ENCODE results near the gene USP17L21.
"Not testable (repeated sequence)": the region's sequence is repeated elsewhere in the genome, so short reads cannot be mapped to it uniquely, and the experiment has no call there.

USP17L21 gene
- total RNA-seq = 0 reads per million in 3 experiments

DNA sequence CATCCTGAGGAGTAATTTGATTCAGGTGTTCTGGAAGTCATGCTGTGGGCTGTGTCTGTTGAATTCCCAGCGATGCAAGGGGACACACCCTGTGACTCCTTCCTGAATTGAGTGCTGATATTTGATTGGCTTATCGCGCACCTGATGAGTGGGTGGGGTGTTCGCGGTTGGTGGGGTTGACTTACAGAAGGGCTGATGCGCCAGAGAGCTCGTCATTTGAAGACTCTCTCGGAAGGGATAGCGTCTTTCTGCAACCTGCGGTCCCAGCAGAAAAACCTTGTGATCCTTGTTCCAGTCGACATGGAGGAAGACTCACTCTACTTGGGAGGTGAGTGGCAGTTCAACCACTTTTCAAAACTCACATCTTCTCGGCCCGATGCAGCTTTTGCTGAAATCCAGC lies at the start of gene USP17L21:
Gene USP17L21, plus strand, starts transcription at position 301 of the 400 bp plus-strand sequence. Its CDS starts 0 bp downstream, at position 301.
- DNase-seq = not testable (repeated sequence)

GRCh38 chr4:9214701-9215100 lies 48.0 kb upstream of the USP17L21 start:
- DNase-seq = not testable (repeated sequence)

DNA sequence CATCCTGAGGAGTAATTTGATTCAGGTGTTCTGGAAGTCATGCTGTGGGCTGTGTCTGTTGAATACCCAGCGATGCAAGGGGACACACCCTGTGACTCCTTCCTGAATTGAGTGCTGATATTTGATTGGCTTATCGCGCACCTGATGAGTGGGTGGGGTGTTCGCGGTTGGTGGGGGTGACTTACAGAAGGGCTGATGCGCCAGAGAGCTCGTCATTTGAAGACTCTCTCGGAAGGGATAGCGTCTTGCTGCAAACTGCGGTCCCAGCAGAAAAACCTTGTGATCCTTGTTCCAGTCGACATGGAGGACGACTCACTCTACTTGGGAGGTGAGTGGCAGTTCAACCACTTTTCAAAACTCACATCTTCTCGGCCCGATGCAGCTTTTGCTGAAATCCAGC lies 47.6 kb upstream of the USP17L21 start, which contains the start of gene USP17L11:
Gene USP17L11, plus strand, starts transcription at position 301 of the 400 bp plus-strand sequence. Its CDS starts 0 bp downstream, at position 301.
- not testable (repeated sequence) for DNase-seq

DNA sequence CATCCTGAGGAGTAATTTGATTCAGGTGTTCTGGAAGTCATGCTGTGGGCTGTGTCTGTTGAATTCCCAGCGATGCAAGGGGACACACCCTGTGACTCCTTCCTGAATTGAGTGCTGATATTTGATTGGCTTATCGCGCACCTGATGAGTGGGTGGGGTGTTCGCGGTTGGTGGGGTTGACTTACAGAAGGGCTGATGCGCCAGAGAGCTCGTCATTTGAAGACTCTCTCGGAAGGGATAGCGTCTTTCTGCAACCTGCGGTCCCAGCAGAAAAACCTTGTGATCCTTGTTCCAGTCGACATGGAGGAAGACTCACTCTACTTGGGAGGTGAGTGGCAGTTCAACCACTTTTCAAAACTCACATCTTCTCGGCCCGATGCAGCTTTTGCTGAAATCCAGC lies 42.8 kb upstream of the USP17L21 start, which contains the start of gene USP17L12:
Gene USP17L12, plus strand, starts transcription at position 301 of the 400 bp plus-strand sequence. Its CDS starts 0 bp downstream, at position 301.
- DNase-seq = not testable (repeated sequence)

GRCh38 chr4:9224596-9224995 lies 38.1 kb upstream of the USP17L21 start, which contains the start of gene USP17L13:
Gene USP17L13, plus strand, starts transcription at chr4:9224896. Its CDS starts 0 bp downstream, at chr4:9224896.
- DNase-seq = not testable (repeated sequence)

DNA sequence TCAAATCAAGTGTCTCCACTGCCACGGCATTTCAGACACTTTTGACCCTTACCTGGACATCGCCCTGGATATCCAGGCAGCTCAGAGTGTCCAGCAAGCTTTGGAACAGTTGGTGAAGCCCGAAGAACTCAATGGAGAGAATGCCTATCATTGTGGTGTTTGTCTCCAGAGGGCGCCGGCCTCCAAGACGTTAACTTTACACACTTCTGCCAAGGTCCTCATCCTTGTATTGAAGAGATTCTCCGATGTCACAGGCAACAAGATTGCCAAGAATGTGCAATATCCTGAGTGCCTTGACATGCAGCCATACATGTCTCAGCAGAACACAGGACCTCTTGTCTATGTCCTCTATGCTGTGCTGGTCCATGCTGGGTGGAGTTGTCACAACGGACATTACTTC lies 32.4 kb upstream of the USP17L21 start:
- DNase-seq = not testable (repeated sequence)

DNA sequence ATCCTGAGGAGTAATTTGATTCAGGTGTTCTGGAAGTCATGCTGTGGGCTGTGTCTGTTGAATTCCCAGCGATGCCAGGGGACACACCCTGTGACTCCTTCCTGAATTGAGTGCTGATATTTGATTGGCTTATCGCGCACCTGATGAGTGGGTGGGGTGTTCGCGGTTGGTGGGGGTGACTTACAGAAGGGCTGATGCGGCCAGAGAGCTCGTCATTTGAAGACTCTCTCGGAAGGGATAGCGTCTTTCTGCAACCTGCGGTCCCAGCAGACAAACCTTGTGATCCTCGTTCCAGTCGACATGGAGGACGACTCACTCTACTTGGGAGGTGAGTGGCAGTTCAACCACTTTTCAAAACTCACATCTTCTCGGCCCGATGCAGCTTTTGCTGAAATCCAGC lies 28.6 kb upstream of the USP17L21 start, which contains the start of gene USP17L15:
Gene USP17L15, plus strand, starts transcription at position 301 of the 400 bp plus-strand sequence. Its CDS starts 0 bp downstream, at position 301.
- not testable (repeated sequence) for DNase-seq

GRCh38 chr4:9238461-9238860 lies 24.2 kb upstream of the USP17L21 start:
- DNase-seq = not testable (repeated sequence)

DNA sequence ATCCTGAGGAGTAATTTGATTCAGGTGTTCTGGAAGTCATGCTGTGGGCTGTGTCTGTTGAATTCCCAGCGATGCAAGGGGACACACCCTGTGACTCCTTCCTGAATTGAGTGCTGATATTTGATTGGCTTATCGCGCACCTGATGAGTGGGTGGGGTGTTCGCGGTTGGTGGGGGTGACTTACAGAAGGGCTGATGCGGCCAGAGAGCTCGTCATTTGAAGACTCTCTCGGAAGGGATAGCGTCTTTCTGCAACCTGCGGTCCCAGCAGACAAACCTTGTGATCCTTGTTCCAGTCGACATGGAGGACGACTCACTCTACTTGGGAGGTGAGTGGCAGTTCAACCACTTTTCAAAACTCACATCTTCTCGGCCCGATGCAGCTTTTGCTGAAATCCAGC lies 19.1 kb upstream of the USP17L21 start, which contains the start of gene USP17L17:
Gene USP17L17, plus strand, starts transcription at position 301 of the 400 bp plus-strand sequence. Its CDS starts 0 bp downstream, at position 301.
- DNase-seq = not testable (repeated sequence)

- DNase-seq = not testable (repeated sequence)
Observed at GRCh38 chr4:9247953-9248680, 14.6 kb upstream of the USP17L21 start, which contains the start of gene USP17L18. Gene USP17L18, plus strand, starts transcription at chr4:9248630. Its CDS starts 0 bp downstream, at chr4:9248630.

DNA sequence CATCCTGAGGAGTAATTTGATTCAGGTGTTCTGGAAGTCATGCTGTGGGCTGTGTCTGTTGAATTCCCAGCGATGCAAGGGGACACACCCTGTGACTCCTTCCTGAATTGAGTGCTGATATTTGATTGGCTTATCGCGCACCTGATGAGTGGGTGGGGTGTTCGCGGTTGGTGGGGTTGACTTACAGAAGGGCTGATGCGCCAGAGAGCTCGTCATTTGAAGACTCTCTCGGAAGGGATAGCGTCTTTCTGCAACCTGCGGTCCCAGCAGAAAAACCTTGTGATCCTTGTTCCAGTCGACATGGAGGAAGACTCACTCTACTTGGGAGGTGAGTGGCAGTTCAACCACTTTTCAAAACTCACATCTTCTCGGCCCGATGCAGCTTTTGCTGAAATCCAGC lies 9.6 kb upstream of the USP17L21 start, which contains the start of gene USP17L19:
Gene USP17L19, plus strand, starts transcription at position 301 of the 400 bp plus-strand sequence. Its CDS starts 0 bp downstream, at position 301.
- not testable (repeated sequence) for DNase-seq

DNA sequence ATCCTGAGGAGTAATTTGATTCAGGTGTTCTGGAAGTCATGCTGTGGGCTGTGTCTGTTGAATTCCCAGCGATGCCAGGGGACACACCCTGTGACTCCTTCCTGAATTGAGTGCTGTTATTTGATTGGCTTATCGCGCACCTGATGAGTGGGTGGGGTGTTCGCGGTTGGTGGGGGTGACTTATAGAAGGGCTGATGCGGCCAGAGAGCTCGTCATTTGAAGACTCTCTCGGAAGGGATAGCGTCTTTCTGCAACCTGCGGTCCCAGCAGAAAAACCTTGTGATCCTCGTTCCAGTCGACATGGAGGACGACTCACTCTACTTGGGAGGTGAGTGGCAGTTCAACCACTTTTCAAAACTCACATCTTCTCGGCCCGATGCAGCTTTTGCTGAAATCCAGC lies 4.8 kb upstream of the USP17L21 start, which contains the start of gene USP17L20:
Gene USP17L20, plus strand, starts transcription at position 301 of the 400 bp plus-strand sequence. Its CDS starts 0 bp downstream, at position 301.
- DNase-seq = not testable (repeated sequence)

DNA sequence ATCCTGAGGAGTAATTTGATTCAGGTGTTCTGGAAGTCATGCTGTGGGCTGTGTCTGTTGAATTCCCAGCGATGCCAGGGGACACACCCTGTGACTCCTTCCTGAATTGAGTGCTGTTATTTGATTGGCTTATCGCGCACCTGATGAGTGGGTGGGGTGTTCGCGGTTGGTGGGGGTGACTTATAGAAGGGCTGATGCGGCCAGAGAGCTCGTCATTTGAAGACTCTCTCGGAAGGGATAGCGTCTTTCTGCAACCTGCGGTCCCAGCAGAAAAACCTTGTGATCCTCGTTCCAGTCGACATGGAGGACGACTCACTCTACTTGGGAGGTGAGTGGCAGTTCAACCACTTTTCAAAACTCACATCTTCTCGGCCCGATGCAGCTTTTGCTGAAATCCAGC lies 4.6 kb downstream of the USP17L21 start, which contains the start of gene USP17L22:
Gene USP17L22, plus strand, starts transcription at position 301 of the 400 bp plus-strand sequence. Its CDS starts 0 bp downstream, at position 301.
- not testable (repeated sequence) for DNase-seq

- not testable (repeated sequence) for DNase-seq
Observed at GRCh38 chr4:9271719-9272118, 9.0 kb downstream of the USP17L21 start.

Data from central memory CD4-positive, alpha-beta T cell (primary cell).